Measurements from ENCODE around the gene MRRF.

MRRF gene, protein sequence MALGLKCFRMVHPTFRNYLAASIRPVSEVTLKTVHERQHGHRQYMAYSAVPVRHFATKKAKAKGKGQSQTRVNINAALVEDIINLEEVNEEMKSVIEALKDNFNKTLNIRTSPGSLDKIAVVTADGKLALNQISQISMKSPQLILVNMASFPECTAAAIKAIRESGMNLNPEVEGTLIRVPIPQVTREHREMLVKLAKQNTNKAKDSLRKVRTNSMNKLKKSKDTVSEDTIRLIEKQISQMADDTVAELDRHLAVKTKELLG

DNA sequence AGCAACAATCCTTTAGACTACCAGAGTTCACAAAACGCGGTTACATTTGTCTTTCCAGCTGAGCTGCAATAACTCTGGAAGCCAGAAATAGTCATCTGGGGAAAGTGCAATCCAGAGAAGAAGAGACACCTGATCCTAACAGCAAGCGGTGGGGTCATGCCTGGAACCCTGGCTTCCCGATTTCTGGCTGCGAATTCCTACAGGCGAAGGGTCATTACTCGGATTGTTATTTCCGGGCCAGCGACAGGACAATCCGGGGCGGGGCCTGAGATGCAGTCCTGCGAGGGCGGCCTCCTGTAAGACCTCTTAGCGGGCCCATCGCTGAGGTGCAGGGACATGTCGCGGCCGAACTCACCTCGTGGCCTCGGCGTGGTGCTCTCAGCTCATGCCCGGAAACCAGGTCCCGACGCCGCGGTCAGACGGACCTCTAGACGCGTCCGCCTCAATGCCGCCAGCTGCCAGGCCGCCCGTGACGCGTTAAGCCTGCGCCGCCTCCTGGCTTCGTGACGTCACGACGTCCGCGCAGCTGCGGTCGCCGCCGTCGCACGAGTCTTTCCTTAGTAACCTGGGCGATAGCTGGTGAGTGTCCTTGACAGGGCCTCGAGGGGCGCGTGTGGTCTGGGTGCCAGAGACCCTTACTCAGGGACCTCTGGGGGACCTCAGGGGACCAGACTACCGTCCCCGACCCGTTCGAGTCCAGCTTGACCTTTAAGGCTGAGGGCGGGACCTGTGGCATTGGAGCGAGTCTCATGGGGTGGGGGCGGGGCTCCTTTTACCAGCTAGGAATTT lies at the start of gene MRRF, which contains the start of gene RBM18:
Gene MRRF, plus strand, starts transcription at position 523 of the 789 bp plus-strand sequence. CDS start 6,010 bp downstream, outside the sequence.
Gene RBM18, minus strand, starts transcription at position 481 of the 789 bp plus-strand sequence. CDS start 3,348 bp downstream, outside the sequence.
- DNase-seq: peak; percentile 78

DNA sequence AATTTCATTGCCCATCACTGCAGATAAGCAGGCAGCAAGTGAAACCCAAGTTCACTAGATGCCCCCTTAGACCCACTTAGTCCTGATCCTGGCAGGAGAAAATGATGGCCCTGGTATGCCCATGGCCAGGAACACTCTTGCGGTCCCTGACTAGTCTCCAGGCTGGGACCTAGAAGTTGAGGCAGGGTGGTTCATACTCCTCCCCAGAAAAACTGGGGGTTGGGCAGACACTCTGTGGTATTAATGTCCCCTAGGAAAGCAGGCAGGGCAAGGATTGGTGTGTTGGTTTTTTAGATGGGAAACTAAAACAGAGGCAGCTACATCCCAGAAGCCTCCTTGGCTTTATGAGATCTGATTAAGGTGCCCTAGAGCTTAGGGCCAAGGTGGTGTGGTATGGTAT lies 49.0 kb upstream of the MRRF start:
- DNase-seq: no peak

DNA sequence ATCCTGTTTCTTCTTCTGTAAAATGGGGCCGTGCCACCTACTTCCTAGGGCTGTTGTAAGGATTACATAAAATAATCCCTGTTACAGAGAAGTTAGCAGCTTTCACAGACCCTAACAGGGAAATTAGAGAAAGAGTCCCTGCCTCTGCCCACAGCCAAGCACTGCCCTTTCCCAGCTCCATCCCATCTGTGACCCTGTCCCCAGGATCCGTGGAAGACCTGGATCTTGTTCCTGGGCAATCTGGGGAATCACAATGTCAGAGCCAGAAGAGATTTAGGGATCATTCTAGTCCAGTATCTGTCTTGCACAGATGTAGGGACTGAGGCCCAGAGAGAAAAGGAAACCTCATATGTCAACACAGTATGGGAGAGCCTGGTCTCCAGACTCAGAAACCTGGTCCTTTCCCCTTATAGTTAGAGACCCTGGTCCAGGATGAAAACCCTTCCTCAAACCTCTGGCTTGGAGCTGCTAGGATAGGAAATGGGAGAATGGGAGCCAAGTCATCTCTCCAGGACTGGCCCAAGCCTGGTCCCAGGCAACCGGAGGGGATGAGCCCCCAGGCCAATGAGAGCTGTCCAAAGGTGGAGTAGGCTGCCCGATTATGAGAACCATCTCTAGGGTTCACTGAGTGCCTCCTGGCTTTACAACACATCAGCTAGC lies 48.4 kb upstream of the MRRF start:
- DNase-seq: no peak

DNA sequence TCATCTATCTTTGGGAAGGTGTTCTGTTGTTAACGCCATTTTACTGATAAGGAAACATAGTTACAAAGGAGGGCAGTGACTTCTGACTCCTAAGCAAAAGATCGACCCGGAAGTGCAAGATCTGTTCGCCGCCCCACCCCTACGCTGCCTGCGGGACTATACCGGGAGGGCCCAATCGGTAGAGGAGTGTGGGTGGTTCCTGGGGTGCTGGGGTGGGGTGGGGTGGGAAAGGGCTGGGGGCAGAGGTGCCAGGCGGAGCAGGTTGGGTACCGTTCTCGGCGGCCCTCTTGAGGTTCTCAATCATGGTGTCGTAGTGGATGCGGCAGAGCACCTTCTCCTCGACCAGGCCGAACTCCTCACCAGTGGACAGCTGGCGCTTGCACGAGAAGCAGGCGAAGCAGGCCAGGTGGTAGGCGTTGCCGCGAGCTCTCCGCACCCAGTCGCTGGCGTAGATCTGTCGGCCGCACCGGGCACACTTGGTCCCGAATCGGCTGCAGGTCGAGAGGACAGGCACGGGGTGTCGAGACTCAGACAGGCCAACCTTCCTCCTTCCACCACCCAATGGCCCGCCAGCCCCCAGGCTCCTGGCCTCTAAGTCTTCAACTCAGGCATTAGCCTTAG lies 47.8 kb upstream of the MRRF start:
- no peak for DNase-seq

DNA sequence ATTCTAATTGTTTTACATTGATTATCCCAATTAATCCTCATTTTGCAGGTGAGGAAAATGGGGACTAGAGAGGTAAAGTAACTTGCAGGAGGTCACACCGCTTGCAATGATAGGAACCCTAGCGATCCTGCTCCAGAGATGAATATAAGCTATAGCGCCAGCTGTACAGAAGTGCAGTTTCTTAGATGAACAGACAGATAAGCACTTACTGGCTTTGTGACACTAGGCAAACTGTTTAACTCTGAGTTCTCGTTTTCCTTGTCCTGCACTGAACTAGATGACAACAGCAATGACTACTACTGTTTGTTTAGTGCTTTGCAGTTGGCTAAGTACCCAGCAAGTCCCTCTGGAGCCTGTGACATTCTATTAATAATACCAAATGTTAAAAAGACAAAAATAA lies 47.0 kb upstream of the MRRF start:
- DNase-seq: no peak

DNA sequence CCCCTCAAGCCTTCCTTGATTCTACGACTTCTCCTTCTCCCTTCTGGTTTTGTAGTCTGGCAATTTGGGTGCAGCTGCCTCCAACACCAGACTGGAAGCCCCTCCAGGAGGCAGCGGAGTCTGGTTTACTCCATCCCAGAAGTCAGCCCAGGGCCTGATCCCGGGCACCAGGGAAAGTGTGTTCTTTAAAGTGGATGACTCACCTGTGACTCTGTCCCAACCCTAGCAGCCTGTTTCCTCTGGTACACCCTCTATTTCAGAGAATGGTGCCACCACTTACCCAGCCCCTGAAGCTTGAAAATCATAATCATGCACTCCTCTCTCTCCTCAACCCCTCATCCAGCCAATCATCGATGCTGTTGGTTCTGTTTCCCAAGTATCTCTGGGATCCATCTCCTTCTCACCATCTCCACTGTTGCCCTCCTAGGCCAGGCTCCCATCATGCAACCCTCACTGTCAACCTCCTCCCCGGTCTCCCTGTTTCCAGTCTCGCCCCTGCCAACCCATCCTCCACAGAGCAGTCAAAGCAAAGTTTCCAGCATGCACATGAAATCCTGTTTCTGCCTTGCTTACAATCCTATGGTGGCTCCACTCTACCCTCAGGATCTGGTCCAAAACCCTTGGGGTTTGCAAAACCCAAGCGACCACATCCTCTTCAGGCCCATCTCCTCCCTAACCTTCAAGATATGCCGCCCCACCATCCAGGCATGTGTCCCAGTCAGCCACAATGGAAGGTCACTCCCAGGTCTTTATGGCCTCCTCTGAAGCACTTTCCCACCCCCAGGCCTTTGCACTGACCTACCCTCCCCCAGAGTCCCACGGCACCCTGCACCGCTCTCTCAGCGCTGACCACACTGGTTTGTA lies 46.4 kb upstream of the MRRF start:
- no peak for DNase-seq

DNA sequence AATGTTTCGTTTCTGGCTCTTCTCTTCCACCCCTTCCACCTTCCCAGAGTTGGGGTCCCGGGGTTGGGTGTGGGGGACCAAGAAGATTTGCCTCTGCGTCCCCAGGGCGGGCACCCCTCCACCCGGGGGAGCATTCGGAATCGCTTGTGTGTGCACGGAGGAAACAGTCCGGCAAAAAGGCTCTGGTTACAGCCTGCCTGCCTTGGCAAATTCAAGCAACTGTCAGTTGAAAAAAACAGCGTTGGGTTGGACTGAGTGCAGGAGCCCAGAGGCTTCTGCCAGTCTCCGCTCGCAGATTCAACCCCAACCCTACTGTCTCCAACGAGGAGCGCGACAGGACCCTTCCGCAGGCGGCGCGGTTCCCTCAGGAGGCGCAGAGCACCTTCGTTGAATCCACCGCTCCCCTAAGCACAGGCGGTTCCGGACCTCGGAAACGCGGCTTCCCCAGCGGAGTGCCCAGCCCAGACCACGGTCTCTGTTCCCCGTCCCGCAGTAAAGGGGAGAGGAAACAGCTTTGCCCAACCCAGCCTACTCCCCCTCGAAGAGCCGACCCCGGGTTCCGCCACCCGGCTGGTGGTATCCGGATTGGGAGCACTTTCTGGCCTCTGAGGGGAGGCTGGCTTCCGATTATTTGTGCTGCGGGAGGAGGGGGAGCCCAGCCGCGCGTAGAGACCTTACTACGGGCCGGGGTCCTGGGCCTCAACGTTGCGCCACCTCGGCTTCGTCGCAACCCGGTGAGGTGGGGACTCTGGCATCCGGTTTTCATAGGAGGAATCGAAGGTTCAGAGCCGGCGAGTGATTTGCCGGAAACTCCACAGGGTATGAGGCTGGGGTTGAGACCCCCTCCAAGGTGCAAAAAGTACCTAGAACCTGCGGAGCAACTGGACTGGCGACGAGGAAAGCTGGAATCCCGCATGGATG lies 45.5 kb upstream of the MRRF start:
- DNase-seq: no peak

DNA sequence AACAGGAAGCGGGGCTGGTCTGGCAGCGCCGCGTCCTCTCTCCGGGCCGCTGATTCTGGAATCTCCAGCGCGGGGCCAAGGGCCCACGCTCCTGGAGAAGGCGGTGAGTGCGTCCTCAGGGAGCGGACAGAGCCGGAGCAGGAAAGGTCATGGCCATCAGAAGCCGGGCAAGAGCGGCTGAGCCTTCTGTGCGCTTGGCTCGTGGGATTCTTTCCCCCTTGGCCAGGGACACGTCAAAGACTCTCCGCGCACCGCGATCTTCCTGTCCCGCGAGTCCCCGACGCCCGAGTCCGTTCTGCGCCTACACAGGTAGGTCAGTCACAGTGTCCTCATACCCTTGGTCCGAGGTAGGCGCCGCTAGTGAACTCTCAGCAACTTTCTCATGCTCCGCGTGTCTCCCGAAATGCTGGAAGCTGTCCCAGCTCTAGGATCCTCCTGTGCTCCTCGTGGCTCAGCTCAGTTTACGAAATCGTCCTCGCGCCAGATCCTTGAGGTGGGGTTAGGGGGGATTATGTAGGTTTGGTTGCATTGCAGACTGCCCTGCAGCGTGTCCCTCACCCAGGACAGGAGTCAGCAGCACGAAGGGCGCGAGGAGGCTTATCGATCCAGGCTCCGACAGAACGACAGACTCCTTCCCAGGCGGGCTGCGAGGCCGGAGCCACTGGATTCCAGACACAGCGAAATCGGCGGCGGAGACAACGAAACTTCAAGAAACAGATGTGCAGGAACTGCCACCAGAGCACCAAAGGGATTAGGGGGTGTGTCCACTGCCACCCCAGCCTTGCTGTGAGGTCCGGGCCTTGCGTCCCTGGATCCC lies 44.6 kb upstream of the MRRF start:
- DNase-seq: no peak

DNA sequence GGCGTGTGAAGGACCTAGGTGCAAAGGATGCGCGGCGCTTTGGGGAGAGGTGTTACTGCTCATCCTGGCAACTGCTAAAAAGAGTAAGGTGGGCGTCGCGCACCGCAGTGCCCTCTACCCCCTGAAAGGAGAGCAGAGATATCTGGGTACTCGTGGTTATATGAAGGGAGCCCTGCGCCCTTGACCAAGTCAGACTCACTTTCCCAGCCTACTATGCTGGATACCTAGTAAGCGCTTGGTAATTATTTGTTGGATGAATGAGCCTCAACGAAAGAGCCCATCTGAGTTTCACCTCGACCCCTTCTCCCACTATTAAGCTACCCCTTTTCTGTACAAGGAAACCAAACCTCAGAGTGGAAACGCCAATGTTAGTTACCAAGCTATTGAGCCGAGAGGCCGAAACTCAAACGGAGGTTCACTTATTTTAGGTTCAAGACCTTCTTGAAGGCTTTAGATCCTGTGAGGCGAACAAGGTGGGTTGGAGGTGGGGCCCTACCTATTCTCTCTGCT lies 44.0 kb upstream of the MRRF start:
- DNase-seq: no peak

DNA sequence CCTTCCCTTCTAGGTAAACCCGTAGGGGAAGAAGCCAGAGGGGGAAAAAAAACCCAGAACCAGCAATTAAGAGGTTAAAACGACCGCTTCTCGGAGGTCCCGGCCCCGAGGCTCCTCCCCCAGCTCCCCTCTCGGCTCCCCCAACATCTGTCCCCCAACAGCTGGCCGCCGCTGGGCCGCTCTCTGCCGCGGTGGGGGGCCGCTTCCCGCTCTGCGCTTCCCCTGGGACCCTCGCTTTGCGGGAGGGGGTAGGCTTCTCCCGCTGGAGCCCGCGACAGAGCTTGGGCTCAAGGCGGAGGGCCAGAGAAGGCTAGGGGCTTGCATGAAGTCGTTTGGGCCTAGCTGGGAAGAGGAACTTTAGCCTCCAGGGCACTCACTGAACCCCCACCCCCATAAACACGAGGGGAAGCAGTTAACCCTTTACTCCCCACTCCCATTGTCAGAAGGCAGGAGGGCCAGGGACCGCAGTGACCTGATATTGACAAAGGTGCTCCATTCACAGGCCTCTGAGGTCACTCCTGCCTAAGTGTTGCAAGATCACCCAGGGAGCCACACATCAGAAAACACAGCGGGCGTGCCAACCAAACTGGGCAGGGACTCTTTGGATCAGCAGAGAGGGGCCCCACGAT lies 43.4 kb upstream of the MRRF start:
- DNase-seq: peak; percentile 19

DNA sequence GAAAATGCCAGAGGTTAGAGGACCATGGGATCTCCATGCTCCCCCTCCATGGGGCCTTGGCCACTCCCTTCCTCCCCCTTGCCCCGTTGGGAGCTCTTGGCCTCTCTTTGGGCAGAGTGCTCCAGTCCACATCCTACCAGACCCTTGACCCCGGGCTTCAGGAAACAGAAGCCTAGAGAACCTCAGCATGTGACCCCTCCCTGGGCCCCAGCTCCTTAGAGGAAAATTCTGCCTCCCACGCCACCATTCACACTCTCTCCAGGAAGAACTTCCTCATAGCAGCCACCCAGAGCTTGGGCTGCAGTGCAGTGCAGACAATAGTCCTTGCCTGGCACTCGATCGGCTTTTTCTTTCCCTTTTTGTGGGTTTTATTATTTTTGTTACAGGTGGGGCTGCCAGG lies 41.9 kb upstream of the MRRF start:
- no peak for DNase-seq

DNA sequence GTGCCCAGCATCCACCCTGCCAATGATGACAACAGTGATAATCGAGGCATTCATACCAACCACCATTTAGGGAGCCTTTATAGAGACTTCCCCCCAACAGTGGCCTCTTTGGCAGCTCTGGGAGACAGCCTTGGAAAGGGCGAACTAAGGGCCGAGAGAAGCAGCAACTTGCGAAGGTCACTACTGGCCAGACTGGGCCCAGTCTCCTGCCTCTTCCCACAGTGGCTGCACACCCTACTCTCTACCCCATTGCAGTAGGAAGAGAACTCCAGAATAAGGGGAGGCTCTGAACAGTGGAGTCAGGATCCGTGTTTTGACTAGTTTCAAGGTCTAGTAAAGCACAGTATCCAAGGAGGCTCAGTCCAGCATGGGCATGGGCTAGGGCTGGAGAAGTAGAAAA lies 41.2 kb upstream of the MRRF start:
- DNase-seq: no peak

DNA sequence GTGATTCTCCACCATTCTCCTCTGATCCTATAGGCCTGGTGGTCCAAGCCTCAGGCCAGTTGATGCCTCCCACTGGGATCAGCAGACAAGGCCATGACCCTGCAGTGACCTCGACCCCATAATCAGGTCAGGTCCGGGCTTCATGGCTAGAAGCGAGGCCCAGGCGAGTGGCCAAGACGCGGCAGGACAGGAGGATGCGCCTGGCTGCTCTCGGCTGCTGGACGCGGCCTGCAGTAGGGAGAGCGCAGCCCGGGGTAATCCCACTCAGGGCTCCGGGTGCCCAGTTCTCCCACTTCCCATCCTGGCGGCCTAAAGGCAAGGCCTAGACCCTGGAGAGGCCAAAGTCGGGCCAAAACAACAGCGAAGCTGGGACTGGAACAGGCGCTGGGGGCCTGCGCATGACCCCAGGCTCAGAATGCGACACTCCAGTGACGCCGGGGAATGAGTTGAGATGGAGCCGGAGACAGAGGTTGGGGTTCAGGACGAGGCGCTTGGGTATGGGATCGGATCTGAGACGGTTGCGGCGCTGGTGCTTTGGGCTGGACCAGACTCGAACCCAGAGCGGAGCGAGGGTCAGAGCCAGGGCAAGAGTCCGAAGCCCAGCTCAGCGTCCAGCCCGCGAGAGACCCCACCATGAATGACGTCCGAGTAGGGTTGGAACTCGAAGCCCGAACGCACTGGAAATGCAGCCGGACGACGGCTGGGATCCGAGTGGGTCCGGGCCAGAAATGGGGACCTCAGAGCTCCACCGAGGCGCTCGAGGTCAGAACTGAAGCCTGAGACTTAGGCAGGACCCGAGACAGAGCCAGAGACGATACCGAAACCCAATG lies 39.2 kb upstream of the MRRF start:
- no peak for DNase-seq

DNA sequence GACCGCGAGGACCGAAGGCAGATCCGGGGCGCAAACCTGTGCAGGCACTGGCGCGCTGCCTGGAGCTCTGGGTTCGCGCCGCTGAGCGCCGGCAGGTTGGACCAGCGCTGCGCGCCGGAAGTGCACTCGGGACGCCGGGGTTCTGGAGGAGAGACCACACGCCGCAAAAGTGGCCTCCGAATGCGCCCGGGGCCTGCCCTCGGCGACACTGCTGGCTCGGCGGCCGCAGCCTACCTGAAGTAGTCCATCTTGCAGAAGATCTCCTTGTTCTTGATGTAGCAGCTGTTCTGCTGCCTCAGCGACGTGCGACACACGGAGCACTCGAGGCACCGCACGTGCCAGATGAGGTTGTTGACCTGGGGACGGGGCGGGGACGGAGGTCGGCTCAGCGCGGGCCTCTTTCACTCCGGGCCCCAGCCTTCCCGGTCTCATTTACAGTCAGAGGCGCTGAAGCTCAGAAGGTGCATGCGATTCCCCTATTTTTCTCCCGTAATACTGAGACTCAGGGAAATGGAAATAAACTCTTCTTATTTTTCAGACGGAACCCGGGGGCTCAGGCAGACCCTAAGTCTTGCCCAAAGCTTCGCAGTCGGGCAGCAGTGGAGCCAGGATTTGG lies 38.4 kb upstream of the MRRF start:
- DNase-seq: no peak

DNA sequence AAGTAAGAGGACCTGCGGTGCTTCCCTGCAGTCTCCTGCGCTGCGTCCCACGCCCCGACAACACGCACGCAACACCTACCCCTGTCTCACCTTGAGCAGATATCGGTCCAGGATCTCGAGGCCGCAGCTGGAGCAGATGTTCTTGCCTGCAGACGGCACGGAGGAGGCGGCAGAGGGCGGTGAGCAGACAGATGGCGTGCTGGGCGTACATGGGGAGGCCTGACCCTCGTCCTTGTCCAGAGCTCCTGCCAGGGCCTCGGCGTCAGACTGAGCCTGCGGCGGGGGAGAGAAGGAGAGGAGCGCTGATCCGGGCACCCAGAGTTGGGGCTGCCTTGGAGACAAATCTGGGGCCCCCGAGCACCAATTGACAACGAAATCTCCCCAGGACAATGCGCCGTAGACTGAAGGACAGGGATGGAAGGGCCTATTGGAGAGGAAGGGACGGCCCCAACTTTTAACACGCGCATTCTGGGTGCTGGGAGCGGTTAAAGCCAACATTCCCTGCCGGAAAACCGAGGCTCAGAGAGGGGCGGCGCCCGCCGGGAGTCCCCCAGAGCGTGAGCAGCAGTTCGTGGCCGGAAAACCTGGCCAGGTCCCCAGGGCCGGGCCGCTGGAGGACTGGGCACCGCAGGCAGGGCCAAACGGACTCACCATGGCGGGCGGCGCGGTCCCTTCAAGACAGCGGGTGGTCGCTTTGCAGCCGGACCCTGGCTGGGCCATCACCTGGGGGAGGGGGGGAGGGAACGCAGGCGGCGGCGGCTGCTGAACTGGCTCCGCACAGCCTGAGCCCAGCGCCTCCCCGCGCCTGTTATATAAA lies 37.7 kb upstream of the MRRF start:
- DNase-seq: no peak

DNA sequence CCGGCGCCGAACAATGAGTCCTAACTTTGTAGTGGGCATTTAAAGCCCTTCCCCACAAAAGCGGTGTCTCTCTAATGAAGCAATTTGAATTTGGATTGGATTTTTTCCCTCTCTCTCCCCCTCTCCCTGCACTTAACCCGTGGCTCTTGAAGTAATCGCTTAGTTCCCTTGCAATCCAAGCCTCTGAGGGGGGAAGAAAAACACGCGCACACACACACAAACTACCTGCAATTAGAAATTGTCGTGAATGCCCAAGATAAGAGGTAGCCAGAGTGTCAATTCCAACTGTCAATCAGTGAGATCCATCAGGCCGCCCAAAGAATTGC lies 37.1 kb upstream of the MRRF start:
- no peak for DNase-seq

DNA sequence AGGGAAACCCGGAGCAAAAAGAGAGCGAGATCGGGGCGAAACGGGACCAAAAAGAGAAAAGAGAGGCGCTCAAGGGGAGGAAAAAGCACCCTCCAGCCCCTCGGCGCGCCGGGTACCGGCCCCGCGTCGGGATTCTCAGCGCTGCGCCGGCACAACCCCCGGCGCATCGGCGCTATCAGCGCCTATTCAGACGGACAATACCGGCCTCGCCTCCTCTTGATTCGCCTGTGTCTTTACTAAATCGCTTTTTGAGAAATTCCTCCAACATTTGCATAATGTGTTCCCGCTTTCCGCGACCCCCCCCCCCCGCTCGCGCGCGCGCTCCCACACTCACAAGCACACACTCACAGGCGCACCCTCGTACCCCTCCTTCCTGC lies 36.5 kb upstream of the MRRF start:
- peak; percentile 46 for DNase-seq

Data from NCI-H2171 treated with DMSO at 0.1 percent for 48 hours (cell line).